ENCODE results near the gene CIROP.

Gene CIROP
- total RNA-seq: 0 to 0.16 (median 0.02) reads per million in 18 experiments

- no peak for DNase-seq
These were observed at the start of gene CIROP for GRCh38 chr14:23104591-23105347. Gene CIROP, minus strand, starts transcription at chr14:23104989. Its CDS starts 69 bp downstream, at chr14:23104920.

DNA sequence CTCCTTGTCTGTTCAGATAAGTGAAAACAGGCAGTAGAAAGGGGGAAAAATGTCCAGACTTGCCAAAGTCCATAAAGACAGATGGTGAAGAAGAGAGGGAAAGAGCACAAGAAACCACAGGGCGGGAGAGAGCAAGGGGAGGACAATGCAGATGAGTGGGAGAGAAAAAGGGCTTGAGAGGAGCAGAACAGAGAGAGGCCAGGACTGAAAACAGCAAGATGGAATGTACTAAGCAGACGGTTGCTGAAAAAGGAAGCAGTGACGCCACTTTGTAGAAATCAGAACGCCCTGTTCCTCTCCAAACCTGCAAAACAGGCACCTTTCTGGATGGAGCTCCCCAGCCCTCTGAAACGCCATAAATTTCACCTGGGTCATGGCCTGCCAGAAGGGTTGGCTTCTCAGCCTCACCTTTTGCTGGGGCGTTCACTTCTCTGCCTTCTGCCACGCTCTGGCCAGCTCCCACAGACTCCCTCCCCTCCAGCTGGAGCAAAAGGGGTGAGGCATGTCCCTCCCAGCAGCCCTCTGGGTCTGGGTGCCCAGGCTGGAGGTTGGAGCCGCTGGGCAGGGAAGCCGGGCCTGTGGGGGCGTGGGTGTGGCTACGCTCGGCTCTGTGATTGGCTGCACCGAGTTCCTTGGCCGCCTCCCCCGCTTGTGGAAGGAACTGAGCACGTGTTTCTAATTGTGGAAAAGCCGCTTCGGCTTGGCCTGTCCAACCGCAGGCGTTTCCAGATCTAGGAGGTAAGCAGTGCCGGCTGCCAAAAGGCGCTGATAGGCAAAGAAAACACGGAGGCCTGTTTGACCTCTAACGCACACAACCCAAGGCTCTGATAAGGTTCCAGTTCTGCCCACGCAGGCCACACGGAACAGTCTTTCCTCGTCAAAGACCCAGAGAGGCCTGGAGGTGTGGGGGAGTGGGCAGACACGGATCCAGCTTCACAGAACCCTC, 49.3 kb upstream of the CIROP start:
- peak; percentile 68 to 77 for DNase-seq

- no peak for DNase-seq
These were observed 46.6 kb upstream of the CIROP start for GRCh38 chr14:23151342-23151741.

DNA sequence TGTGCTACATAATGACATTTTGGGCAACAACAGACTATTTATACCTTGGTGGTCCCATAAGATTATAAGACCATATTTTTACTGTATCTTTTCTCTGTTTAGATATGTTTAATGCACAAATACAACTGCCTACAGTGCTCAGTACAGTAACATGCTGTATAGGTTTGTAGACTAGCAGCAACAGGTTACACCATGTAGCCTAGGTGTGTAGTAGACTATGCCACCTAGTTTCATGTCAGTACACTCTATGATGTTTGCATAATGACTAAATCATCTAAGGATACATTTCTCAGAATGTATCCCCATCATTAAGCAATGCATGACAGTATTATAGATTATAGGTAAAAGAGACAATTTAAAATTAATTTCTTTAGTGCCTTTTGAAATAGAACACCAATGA, 45.0 kb upstream of the CIROP start:
- no peak for DNase-seq

DNA sequence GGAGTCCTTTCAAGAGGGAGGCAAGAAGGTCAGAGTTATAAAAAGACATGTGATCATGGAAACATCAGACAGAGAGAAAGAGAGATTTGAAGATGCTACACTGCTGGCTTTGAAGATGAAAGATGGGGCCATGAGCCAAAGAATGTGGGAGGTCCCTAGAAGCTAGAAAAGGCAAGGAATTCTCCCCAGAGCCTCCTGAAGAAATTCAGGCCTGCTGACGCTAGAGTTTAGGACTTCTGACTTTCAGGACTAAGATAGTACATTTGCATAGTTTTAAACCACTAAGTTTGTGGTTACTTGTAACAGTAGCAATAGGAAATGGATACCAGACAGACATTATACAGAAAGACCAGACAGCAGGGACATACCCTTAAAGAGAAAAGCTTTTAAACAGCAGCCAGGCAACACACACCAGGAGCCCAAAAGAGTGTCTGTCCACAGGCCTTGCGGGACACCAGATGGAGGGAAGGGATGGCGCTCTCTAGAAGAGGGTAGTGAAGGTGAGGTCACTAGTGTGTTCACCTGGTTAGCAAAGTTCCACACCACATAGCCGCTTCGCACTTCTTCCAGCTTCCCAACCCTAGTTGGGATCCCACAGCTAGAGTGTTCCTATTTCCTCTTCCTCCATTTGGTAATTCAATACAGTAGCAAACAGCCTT, 43.9 kb upstream of the CIROP start:
- DNase-seq: no peak

- DNase-seq: no peak
These were observed 42.9 kb upstream of the CIROP start for GRCh38 chr14:23147676-23148075.

DNA sequence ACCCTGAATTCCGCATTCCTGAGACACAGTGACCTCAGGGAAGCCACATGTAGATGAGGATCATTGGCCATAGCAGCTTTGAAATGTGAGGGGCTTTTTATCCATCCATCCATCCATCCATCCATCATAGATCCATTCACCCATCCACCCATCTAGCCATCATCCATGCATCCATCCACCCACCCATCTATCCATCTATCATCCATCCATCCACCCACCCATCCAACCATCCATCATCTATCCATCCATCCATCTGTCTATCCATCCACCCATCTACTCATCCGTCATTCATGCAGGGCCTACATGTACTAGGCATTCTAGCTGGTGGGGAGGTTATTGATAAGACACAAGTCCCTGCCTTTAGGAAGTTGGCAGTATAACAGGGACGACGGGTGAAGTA, 42.2 kb upstream of the CIROP start:
- no peak for DNase-seq

DNA sequence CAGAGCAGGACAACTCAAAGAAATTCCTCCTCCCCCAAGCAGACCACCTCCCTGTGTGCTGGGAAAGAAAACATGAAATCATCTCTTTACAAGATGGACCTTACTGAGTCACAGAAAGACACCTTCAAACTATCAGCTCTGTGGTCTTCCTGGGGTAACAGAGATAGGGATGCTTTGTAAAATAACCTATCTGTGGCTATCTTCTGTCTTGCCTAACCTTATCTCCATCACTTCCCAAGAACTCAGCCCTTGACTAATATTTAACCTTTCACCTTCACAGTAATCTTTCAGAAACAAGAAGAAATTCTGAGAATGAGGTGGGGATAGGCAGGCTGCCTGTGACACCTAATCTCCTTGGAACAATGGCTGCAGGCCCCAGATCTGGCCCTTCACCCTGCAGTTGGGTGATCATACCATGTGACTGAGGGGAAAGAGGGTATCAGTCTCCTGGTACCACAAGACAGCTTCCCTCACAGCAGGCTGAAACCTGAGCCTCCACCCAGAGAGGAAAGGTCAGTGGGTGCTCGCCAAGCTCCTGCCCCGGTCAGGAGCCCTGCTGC, 41.6 kb upstream of the CIROP start:
- no peak for DNase-seq

GRCh38 chr14:23145794-23146350, 41.1 kb upstream of the CIROP start:
- DNase-seq: no peak

DNA sequence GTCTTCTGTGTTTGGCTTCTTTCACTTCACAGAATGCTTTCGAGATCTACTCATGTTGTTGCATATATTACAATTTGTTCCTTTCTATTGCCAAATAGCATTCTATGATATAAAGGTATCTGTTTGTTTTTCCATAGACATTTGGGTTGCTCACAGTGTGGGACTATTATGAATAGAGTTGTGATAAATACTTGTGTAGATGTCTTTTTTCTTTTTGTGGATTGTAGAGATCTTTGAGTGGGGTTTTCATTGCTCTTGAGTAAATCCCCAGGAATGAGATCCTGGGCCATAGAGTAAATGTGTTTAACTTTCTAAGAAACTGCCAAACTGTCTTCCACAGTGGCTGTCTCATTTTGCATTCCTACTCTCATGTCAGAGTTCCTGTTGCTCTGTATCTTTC, 39.1 kb upstream of the CIROP start:
- DNase-seq: no peak

- no peak for DNase-seq
These were observed 38.0 kb upstream of the CIROP start for GRCh38 chr14:23142826-23143225.

DNA sequence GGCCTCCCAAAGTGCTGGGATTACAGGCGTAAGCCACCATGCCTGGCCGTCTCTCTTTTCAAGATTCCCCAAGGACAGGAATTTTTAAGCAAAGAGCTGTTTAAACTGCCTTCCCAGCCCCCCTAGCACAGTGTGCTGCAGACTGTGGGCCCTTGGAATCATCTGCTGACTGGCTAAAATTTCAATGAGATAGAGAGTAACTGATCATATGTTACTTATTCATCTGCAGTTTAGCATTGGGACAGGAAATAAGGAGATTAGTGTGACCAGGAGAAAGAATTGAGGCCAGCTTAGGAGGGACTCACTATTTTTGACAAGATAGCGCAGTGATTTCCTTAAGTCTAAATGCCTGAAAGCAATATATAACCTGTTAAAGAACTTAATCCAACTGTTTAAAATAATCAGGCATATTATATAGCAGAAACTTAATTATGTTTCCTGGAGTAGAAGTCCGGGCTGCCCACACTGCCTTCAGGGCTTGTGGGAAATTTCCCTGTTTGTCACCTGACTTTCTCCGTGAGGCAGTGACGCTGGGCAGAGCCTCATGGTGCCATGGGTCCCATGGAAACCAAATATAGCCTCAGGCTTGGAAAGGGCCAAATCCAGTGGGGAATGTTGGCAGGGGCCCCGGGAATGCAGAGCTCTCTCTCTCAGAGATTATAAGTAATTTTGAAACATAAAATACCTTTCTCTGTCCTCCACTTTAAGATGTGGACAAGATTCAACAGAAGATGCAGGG, 37.1 kb upstream of the CIROP start:
- DNase-seq: no peak

GRCh38 chr14:23140371-23140770, 35.6 kb upstream of the CIROP start:
- no peak for DNase-seq

DNA sequence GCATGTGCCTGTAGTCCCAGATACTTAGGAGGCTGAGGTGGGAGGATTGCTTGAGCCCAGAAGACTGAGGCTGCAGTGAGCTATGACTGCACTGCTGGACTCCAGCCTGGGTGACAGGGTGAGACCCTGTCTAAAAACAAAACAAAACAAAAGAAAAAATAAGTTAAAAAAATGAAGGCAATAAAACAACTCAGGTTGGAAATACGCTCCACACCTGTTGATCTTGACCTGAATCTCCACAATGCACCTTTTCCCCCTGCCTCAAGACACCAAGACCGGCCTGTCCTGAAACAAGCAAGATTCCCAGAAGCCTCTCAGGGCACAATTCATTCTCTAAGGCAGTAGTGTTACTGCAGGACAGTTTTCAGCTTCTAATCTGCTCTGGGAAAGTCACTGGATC, 35.1 kb upstream of the CIROP start:
- DNase-seq: no peak

DNA sequence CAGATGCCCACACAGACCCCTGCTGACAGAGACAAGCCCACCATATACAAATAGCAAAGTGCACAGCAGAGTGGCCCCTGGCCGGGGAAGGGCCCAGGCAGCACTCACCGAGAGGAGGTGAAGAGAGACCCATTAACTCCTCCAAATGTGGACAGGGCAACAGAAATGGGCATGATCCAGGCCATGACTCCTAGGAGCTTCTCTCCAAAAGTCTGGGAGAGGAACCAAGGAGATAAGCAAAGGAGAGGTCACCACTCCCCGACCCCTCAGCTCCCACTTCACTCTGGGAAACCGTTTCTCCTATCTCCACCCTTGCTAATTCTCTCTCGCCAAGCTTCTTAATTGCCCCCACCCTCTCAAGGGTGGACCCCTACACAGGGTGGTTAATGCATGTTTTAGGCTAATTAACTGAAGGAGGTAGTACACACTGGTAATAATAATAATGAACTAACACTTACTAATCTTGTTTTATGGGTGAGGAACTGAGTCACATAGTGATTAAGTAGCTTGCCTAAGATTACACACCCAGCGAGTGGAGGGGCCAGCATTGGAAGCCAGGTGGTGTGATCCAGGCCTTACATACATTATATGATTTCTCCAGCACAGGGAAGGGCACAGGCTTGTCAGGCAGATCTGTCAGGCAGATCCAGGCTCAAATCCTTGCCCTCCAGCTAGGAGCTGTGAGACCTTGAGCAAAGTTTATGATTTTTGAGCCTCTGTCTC, 33.2 kb upstream of the CIROP start:
- no peak for DNase-seq

GRCh38 chr14:23137192-23137812, 32.5 kb upstream of the CIROP start:
- DNase-seq: no peak

- no peak for DNase-seq
These were observed 31.9 kb upstream of the CIROP start for GRCh38 chr14:23136566-23137133.

GRCh38 chr14:23132970-23133369, 28.2 kb upstream of the CIROP start:
- no peak for DNase-seq

- no peak for DNase-seq
These were observed 26.7 kb upstream of the CIROP start for GRCh38 chr14:23131482-23131881.

DNA sequence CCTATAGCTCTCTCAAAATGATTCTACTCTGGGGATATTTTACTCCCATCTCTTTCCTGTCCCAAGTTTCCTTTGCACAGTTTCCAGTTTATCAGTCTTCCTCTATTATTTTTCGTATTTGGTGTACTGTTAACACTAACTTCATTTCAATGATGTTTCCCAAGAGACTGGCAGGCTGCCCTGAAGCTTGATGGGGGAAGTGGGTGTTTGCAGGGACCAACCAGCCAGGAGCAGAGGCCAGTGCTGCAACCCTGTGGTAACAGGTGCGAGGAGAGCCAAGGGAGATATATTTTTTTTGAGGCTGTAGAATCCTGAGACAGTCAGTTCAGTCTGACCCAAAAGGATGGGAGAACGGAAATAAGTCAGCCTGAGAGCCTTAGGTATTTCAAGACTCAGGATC, 26.1 kb upstream of the CIROP start:
- DNase-seq: peak; percentile 16 to 53

Data from inflammatory macrophage (primary cell).